Retinal pigment epithelial cell (primary cell): Measurements from ENCODE around the gene ACAD8.

ENCODE experiments used
- DNase-seq: peaks from one replicate; pipeline ENCODE4 v3.0.0-alpha.2; 2010; ENCODE audit warnings: low read depth
- H3K4me3 ChIP-seq: 2 replicates; pipeline ENCODE4 v1.5.1; 2011; ENCODE audit warnings: mild to moderate bottlenecking, low read length, control low read depth, moderate library complexity
- CTCF ChIP-seq: conservative IDR thresholded peaks from 2 replicates; pipeline ENCODE4 v1.5.1; 2011; ENCODE audit warnings: low read depth, low read length, control low read depth, inconsistent platforms

ACAD8 gene

GRCh38 chr11:134290646-134291045 is 37.3 kb downstream of the ACAD8 start:
- no peak overlapping the region for H3K4me3 ChIP-seq
- TF ChIP-seq CTCF: no peak
- no peak for DNase-seq

GRCh38 chr11:134291196-134291595 is 37.8 kb downstream of the ACAD8 start:
- no peak for TF ChIP-seq CTCF
- no peak for DNase-seq
- no peak overlapping the region for H3K4me3 ChIP-seq

GRCh38 chr11:134292661-134293060 is 39.3 kb downstream of the ACAD8 start:
- no peak overlapping the region for H3K4me3 ChIP-seq
- no peak for TF ChIP-seq CTCF
- DNase-seq: no peak

- no peak for TF ChIP-seq CTCF
- DNase-seq: no peak
- H3K4me3 ChIP-seq: no peak overlapping the region
Observed at GRCh38 chr11:134293119-134294113, 40.0 kb downstream of the ACAD8 start.

- H3K4me3 ChIP-seq: no peak overlapping the region
- DNase-seq: no peak
- TF ChIP-seq CTCF: no peak
Observed at GRCh38 chr11:134294664-134295063, 41.3 kb downstream of the ACAD8 start.

GRCh38 chr11:134312223-134312622 is 58.9 kb downstream of the ACAD8 start:
- TF ChIP-seq CTCF: no peak
- no peak overlapping the region for H3K4me3 ChIP-seq
- no peak for DNase-seq

- no peak for DNase-seq
- no peak for TF ChIP-seq CTCF
- H3K4me3 ChIP-seq: no peak overlapping the region
Observed at GRCh38 chr11:134312807-134313206, 59.4 kb downstream of the ACAD8 start.
